HG02759 (cell line): ENCODE measurements around the gene STYXL1.
"Not testable (repeated sequence)": the region's sequence is repeated elsewhere in the genome, so short reads cannot be mapped to it uniquely, and the experiment has no call there.

ENCODE experiments used
- ATAC-seq: cut with Tn5 transposase; IDR thresholded peaks from one replicate; pipeline ENCODE4 v1.9.1; 2021; ENCODE audit warnings: mild to moderate bottlenecking, moderate library complexity; ENCODE audit not compliant: unreplicated experiment

Gene STYXL1

GRCh38 chr7:76066716-76067503, 19.1 kb upstream of the STYXL1 start:
- no peak for ATAC-seq

- no peak for ATAC-seq
Observed at GRCh38 chr7:76065016-76065612, 17.3 kb upstream of the STYXL1 start.

- no peak for ATAC-seq
Observed at GRCh38 chr7:76064208-76064970, 16.6 kb upstream of the STYXL1 start.

- ATAC-seq = no peak
Observed at GRCh38 chr7:76063525-76063924, 15.7 kb upstream of the STYXL1 start.

- no peak for ATAC-seq
Observed at GRCh38 chr7:76063114-76063513, 15.3 kb upstream of the STYXL1 start.

GRCh38 chr7:76062254-76062653, 14.5 kb upstream of the STYXL1 start:
- no peak for ATAC-seq

GRCh38 chr7:76060842-76061241, 13.0 kb upstream of the STYXL1 start:
- no peak for ATAC-seq

- ATAC-seq = not testable (repeated sequence)
Observed at GRCh38 chr7:76058745-76059144, 10.9 kb upstream of the STYXL1 start.

GRCh38 chr7:76057813-76058145, 10.0 kb upstream of the STYXL1 start:
- no peak for ATAC-seq

- ATAC-seq = no peak
Observed at GRCh38 chr7:76057103-76057812, 9.5 kb upstream of the STYXL1 start.

GRCh38 chr7:76056241-76056640, 8.4 kb upstream of the STYXL1 start:
- ATAC-seq = no peak

GRCh38 chr7:76054123-76055120, 6.6 kb upstream of the STYXL1 start:
- ATAC-seq = no peak

GRCh38 chr7:76053461-76053860, 5.7 kb upstream of the STYXL1 start:
- ATAC-seq = no peak

- ATAC-seq = not testable (repeated sequence)
Observed at GRCh38 chr7:76052681-76053080, 4.9 kb upstream of the STYXL1 start.

GRCh38 chr7:76051840-76052239, 4.0 kb upstream of the STYXL1 start:
- no peak for ATAC-seq

GRCh38 chr7:76050545-76050944, 2.7 kb upstream of the STYXL1 start:
- no peak for ATAC-seq

- ATAC-seq = no peak
Observed at GRCh38 chr7:76049295-76049694, 1.5 kb upstream of the STYXL1 start.

- peak; percentile 7 for ATAC-seq
Observed at GRCh38 chr7:76048668-76048988, 828 bp upstream of the STYXL1 start.

GRCh38 chr7:76047305-76047810, 442 bp downstream of the STYXL1 start:
- ATAC-seq = no peak

- ATAC-seq = no peak
Observed at GRCh38 chr7:76044375-76044865, 3.4 kb downstream of the STYXL1 start.
